A549 (cell line): Measurements from ENCODE around the gene OR51Q1. TPM values are rescaled to one million over a fixed set of nuclear protein-coding genes. Genes with fewer than 3 reads are reported as not detected.

Experiments
- ATAC-seq, 2 experiments: fragments of 200-7000 bp in 1 of 2; fragments of >200 bp in 1 of 2; cut with Nextera tagmentation in 1 of 2; cut with Tn5 transposase in 1 of 2; 3 replicates each; pipeline versions ENCODE4 v1.8.0 to v1.9.1; 2018 to 2020; ENCODE audit warnings: mild to moderate bottlenecking in 1 of 2, moderate library complexity in 1 of 2
- CTCF ChIA-PET: fragments of 300-600 bp; sonication (Branson Sonifier 250); formaldehyde crosslinking; extraction: SDS; loops from one replicate; lab custom pipeline; 2021; ENCODE audit warnings: antibody characterized with exemption, inconsistent platforms; lab: Yijun Ruan, JAX
- POLR2A ChIA-PET: fragments of 350-600 bp; formaldehyde crosslinking; extraction: SDS; loops from one replicate; lab custom pipeline; 2021; ENCODE audit warnings: antibody characterized with exemption, inconsistent platforms; lab: Yijun Ruan, JAX
- DNase-seq, 2 experiments: peaks; one replicate each; pipeline versions ENCODE4 v3.0.0 to v3.0.0-alpha.2; 2011 to 2016; ENCODE audit warnings: low read depth in 1 of 2, low spot score in 1 of 2
- FAIRE-seq: peaks from 2 replicates; lab custom pipeline; 2011; peaks lifted over from hg19 to GRCh38; lab: Jason Lieb, UNC
- H3K27ac ChIP-seq, 2 experiments: fragments of >200 bp; sonication (Bioruptor Twin); formaldehyde crosslinking; 3 replicates each; pipeline ENCODE4 v1.5.1; 2016 to 2017
- H3K4me1 ChIP-seq: fragments of >200 bp; sonication (Bioruptor Twin); formaldehyde crosslinking; 3 replicates; pipeline ENCODE4 v1.6.1; 2016
- H3K4me2 ChIP-seq: fragments of >200 bp; sonication (Bioruptor Twin); formaldehyde crosslinking; 3 replicates; pipeline ENCODE4 v1.6.1; 2016
- H3K4me3 ChIP-seq: fragments of >200 bp; sonication (Bioruptor Twin); formaldehyde crosslinking; 3 replicates; pipeline ENCODE4 v1.5.1; 2016
- H3K9me3 ChIP-seq: fragments of >200 bp; sonication (Bioruptor Twin); formaldehyde crosslinking; 3 replicates; pipeline ENCODE4 v1.6.1; 2016
- EHF ChIP-seq: fragments of 250-450 bp; sonication (Bioruptor Pico); IDR thresholded peaks from 2 replicates; pipeline ENCODE4 v1.5.0; 2020; ENCODE audit warnings: mild to moderate bottlenecking
- FOSB ChIP-seq: fragments of 250-450 bp; sonication (Bioruptor Pico); IDR thresholded peaks from 2 replicates; pipeline ENCODE4 v1.5.0; 2020; ENCODE audit warnings: mild to moderate bottlenecking, moderate library complexity
- FOSL2 ChIP-seq, 2 experiments: fragments of 450-650 bp in 1 of 2; fragments of >200 bp in 1 of 2; sonication (Bioruptor Twin) in 1 of 2; formaldehyde crosslinking; IDR thresholded peaks; 2 replicates each; pipeline versions ENCODE4 v1.5.0 to v1.6.1; 2016 to 2020; ENCODE audit warnings: mild to moderate bottlenecking in 1 of 2, moderate library complexity in 1 of 2
- GATA3 ChIP-seq: IDR thresholded peaks from 2 replicates; pipeline ENCODE4 v1.6.1; 2012; ENCODE audit warnings: borderline replicate concordance
- JUNB ChIP-seq: fragments of >200 bp; sonication (Bioruptor Twin); formaldehyde crosslinking; IDR thresholded peaks from 2 replicates; pipeline ENCODE4 v1.6.1; 2016
- KDM5A ChIP-seq: fragments of 200-600 bp; sonication (generic); IDR thresholded peaks from 2 replicates; pipeline ENCODE4 v1.6.1; 2016; ENCODE audit warnings: antibody characterized with exemption, mild to moderate bottlenecking
- MAFK ChIP-seq: fragments of 450-650 bp; IDR thresholded peaks from 2 replicates; pipeline ENCODE4 v1.6.1; 2014; ENCODE audit not compliant: partially characterized antibody
- MAZ ChIP-seq: fragments of 150-350 bp; IDR thresholded peaks from 2 replicates; pipeline ENCODE4 v1.6.1; 2014; ENCODE audit warnings: antibody characterized with exemption, low read depth, low read length, borderline replicate concordance
- NR3C1 ChIP-seq: fragments of >200 bp; sonication (Bioruptor Twin); formaldehyde crosslinking; IDR thresholded peaks from 3 replicates; pipeline ENCODE4 v1.6.1; 2017
- PBX3 ChIP-seq: IDR thresholded peaks from 2 replicates; pipeline ENCODE4 v1.6.1; 2012
- POLR2A ChIP-seq: IDR thresholded peaks from 2 replicates; pipeline ENCODE4 v1.6.1; 2012; ENCODE audit warnings: mild to moderate bottlenecking, low read length
- POLR2AphosphoS2 ChIP-seq: conservative IDR thresholded peaks from 2 replicates; pipeline ENCODE4 v1.6.1; 2012; ENCODE audit warnings: low read length, improper control_type of control experiment, inconsistent platforms
- RAD21 ChIP-seq, 2 experiments: fragments of >200 bp in 1 of 2; sonication (Bioruptor Twin) in 1 of 2; formaldehyde crosslinking in 1 of 2; IDR thresholded peaks in 1 of 2; conservative IDR thresholded peaks in 1 of 2; 2 replicates in 1 of 2; 3 replicates in 1 of 2; pipeline ENCODE4 v1.6.1; 2012 to 2018; ENCODE audit warnings: inconsistent platforms in 1 of 2
- RARB ChIP-seq: fragments of 250-450 bp; sonication (Bioruptor Pico); IDR thresholded peaks from 2 replicates; pipeline ENCODE4 v1.8.0; 2021; ENCODE audit warnings: mild to moderate bottlenecking, moderate library complexity
- REST ChIP-seq: fragments of 200-600 bp; sonication (generic); IDR thresholded peaks from 2 replicates; pipeline ENCODE4 v1.6.1; 2016; ENCODE audit warnings: antibody characterized with exemption, mild to moderate bottlenecking, moderate library complexity
- SREBF2 ChIP-seq: fragments of 450-650 bp; IDR thresholded peaks from 2 replicates; pipeline ENCODE4 v1.6.1; 2014; ENCODE audit warnings: mild to moderate bottlenecking, moderate library complexity
- USF2 ChIP-seq: fragments of 450-650 bp; IDR thresholded peaks from 2 replicates; pipeline ENCODE4 v1.6.1; 2014; ENCODE audit warnings: antibody characterized with exemption
- ZFP36 ChIP-seq: fragments of 450-650 bp; IDR thresholded peaks from 2 replicates; pipeline ENCODE4 v1.6.1; 2014; ENCODE audit warnings: borderline replicate concordance; ENCODE audit not compliant: partially characterized antibody
- ZSCAN20 ChIP-seq: fragments of 250-450 bp; sonication (Bioruptor Pico); IDR thresholded peaks from 2 replicates; pipeline ENCODE4 v1.8.0; 2022; ENCODE audit warnings: mild to moderate bottlenecking, moderate library complexity
- WGBS: methylation state at CpG from one replicate; pipeline ENCODE4 v1.1.6; 2017; ENCODE audit errors: missing lambda C conversion rate; 5-methylcytosine and 5-hydroxymethylcytosine counted together
- polyA plus RNA-seq, 4 experiments: library from polyadenylated mRNA; depleted of rRNA in 3 of 4; stranded (reverse); fragments of >200 nt; fragmentation: RNase III in 1 of 4; extraction: RNeasy Plus Mini Kit Qiagen cat#74134 plus additional on column Dnase treatment in 1 of 4; gene quantifications; 2 replicates in 3 of 4; 3 replicates in 1 of 4; pipeline ENCODE4 v1.2.3, GENCODE V29; 2011 to 2017
- TF ChIP-seq, protein P1 (sequence below): IDR thresholded peaks from 2 replicates; pipeline ENCODE4 v1.6.1; 2012; ENCODE audit warnings: low read depth, borderline replicate concordance

Gene OR51Q1
- polyA plus RNA-seq, 2 of the 4 experiments (the other 2 are of a cell fraction) = not detected

DNA sequence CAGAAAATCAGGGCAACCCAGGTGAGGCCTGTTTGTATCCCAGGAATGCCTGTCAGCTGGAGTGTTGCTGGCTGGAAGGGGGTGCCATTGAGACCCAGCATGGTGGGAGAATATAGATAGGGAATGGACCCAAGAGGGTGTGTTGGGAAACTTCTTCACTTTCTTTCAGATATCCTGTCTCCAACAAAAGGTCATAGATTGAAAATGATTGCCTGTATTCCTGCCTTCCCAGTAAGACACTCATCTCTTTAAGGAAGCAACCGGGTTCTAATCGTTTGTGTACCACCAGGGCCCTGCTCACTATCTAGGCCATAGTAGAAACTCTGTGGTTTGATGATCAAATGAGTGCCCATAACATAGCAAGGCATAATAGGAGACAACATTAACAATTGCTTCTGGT is 19.5 kb downstream of the OR51Q1 start, which contains the start of gene OR51I1:
TSS of gene OR51I1 (minus strand) at position 101 of the 400 bp plus-strand sequence. CDS start at position 101, 0 bp downstream.
- Histone ChIP-seq H3K4me2 (no peak within 1 kb of the TSS), H3K4me1 (no peaks in the 10 kb centered on the region), H3K4me3 (no peak within 1 kb of the TSS)
- 0% methylated on average over 2 of the region's 2 CpGs for WGBS
- DNase-seq = no peak
- TF ChIP-seq, protein P1, sequence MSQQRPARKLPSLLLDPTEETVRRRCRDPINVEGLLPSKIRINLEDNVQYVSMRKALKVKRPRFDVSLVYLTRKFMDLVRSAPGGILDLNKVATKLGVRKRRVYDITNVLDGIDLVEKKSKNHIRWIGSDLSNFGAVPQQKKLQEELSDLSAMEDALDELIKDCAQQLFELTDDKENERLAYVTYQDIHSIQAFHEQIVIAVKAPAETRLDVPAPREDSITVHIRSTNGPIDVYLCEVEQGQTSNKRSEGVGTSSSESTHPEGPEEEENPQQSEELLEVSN = no peak
- TF ChIP-seq PBX3 (no peak), POLR2A (no peak), MAZ (no peak), NR3C1 (no peak), SREBF2 (no peak), RARB (CRISPR knock-in tag) (no peak), USF2 (no peak), JUNB (no peak), RAD21 (conservative IDR thresholded peaks at IDR 0.05 in 1 of 2, IDR thresholded peaks at IDR 0.05 in 1 of 2) (no peak), ZFP36 (no peak), FOSB (CRISPR knock-in tag) (no peak), FOSL2 (IDR thresholded peaks at IDR 0.05) (no peak), FOSL2 (CRISPR knock-in tag; IDR thresholded peaks at IDR 0.05) (no peak), ZSCAN20 (CRISPR knock-in tag) (no peak), REST (no peak), MAFK (no peak), POLR2AphosphoS2 (no peak)
- TF ChIP-seq, all 56 proteins: peak for 0
- POLR2A ChIA-PET = no interaction called here
- ATAC-seq = no peak
- CTCF ChIA-PET = no interaction called here
- Histone ChIP-seq H3K9me3 (no peaks in the 10 kb centered on the region), H3K27ac (no peak within 1 kb of the TSS)
- no peak for FAIRE-seq

GRCh38 chr11:5443835-5444393 is 22.0 kb downstream of the OR51Q1 start:
- Histone ChIP-seq H3K27ac (no peak overlapping the region), H3K4me3 (no peak overlapping the region), H3K9me3 (no peaks in the 10 kb centered on the region), H3K4me1 (no peaks in the 10 kb centered on the region), H3K4me2 (no peak overlapping the region)
- ATAC-seq (no peak), DNase-seq (no peak), FAIRE-seq (no peak)
- CTCF ChIA-PET = interaction anchor here (0.5 kb wide), 1 partner anchor 111 kb away, joined by 5 read pairs; no protein-coding TSS in a partner anchor
- 1% methylated on average over 2 of the region's 2 CpGs for WGBS
- POLR2A ChIA-PET = no interaction called here
- TF ChIP-seq KDM5A = no peak
- no peak for TF ChIP-seq GATA3
- no peak for TF ChIP-seq EHF (CRISPR knock-in tag)
- peak; percentile 65 for TF ChIP-seq MAFK
- no peak for TF ChIP-seq FOSL2 (IDR thresholded peaks at IDR 0.05)
- no peak for TF ChIP-seq FOSL2 (CRISPR knock-in tag; IDR thresholded peaks at IDR 0.05)
